Endothelial cell of umbilical vein (primary cell): ENCODE results near the gene MICALL2. TPM values are rescaled to one million over a fixed set of nuclear protein-coding genes. Genes with fewer than 3 reads are reported as not detected.

Source experiments
- BruUV-seq: library from RNA; stranded (reverse); fragments of 400-500 nt; replicated peaks from 2 replicates; lab custom pipeline; 2021; lab: Mats Ljungman, UMichigan
- CTCF ChIA-PET: fragments of 300-600, 350-600 bp; sonication (Branson Sonifier 250); formaldehyde crosslinking; loops from one replicate; lab custom pipeline; 2021; ENCODE audit warnings: antibody characterized with exemption, inconsistent platforms; lab: Charles Lee
- POLR2A ChIA-PET: fragments of 300-600, 350-600 bp; sonication (Branson Sonifier 250); formaldehyde crosslinking; loops from one replicate; lab custom pipeline; 2021; ENCODE audit warnings: antibody characterized with exemption, inconsistent platforms; lab: Charles Lee
- DNase-seq: peaks from one replicate; pipeline ENCODE4 v3.0.0-alpha.2; 2011; ENCODE audit warnings: low read depth, low spot score
- FAIRE-seq: peaks from 2 replicates; lab custom pipeline; 2011; peaks lifted over from hg19 to GRCh38; lab: Jason Lieb, UNC
- H2AFZ ChIP-seq: 2 replicates; pipeline ENCODE4 v1.6.0; 2012; ENCODE audit warnings: low read depth, low read length, control low read depth, inconsistent platforms
- H3K27ac ChIP-seq: 2 replicates; pipeline ENCODE4 v1.5.1; 2011; ENCODE audit warnings: low read depth, mild to moderate bottlenecking, control low read depth, low read length, moderate library complexity; ENCODE audit not compliant: insufficient read depth
- H3K27me3 ChIP-seq, 2 experiments: 2 replicates each; pipeline versions ENCODE4 v1.6.0 to v1.6.1; 2011; ENCODE audit warnings: low read length in 2 of 2, mixed read lengths in 1 of 2; ENCODE audit not compliant: control insufficient read depth in 2 of 2, insufficient read depth in 2 of 2
- H3K36me3 ChIP-seq, 2 experiments: 2 replicates in 1 of 2; 3 replicates in 1 of 2; pipeline ENCODE4 v1.5.1; 2011; ENCODE audit warnings: low read length in 2 of 2, mild to moderate bottlenecking in 1 of 2, moderate library complexity in 1 of 2; ENCODE audit not compliant: control insufficient read depth in 2 of 2, insufficient read depth in 2 of 2; ENCODE audit errors: extremely low read depth in 1 of 2
- H3K4me1 ChIP-seq: 3 replicates; pipeline ENCODE4 v1.5.1; 2011; ENCODE audit warnings: mild to moderate bottlenecking, low read length; ENCODE audit not compliant: control insufficient read depth, insufficient read depth; ENCODE audit errors: extremely low read depth
- H3K4me2 ChIP-seq: 2 replicates; pipeline ENCODE4 v1.6.1; 2011; ENCODE audit warnings: low read length, control low read depth, mixed read lengths; ENCODE audit not compliant: insufficient read depth
- H3K4me3 ChIP-seq, 3 experiments: fragments of 200-600 bp in 1 of 3; sonication (generic), shearing (Covaris generic) in 1 of 3; replicated peaks in 1 of 3; 2 replicates each; pipeline ENCODE4 v1.5.1; 2011 to 2016; ENCODE audit warnings: control low read depth in 3 of 3, low read length in 3 of 3, mild to moderate bottlenecking in 2 of 3, inconsistent platforms in 1 of 3, low read depth in 1 of 3, moderate library complexity in 1 of 3; ENCODE audit not compliant: insufficient read depth in 1 of 3
- H3K79me2 ChIP-seq: 2 replicates; pipeline ENCODE4 v1.6.0; 2012; ENCODE audit warnings: low read length, inconsistent platforms; ENCODE audit not compliant: control insufficient read depth, insufficient read depth
- H3K9ac ChIP-seq: replicated peaks from 2 replicates; pipeline ENCODE3; 2011; ENCODE audit warnings: low read length, control low read depth; ENCODE audit not compliant: insufficient read depth; ENCODE audit errors: extremely low read depth
- H3K9me1 ChIP-seq: replicated peaks from 3 replicates; pipeline ENCODE4 v1.6.0; 2011; ENCODE audit warnings: mild to moderate bottlenecking, low read length; ENCODE audit not compliant: control insufficient read depth, insufficient read depth; ENCODE audit errors: extremely low read depth
- H3K9me3 ChIP-seq: replicated peaks from 2 replicates; pipeline ENCODE4 v1.5.1; 2012; ENCODE audit warnings: low read length, inconsistent platforms; ENCODE audit not compliant: control insufficient read depth, insufficient read depth
- H4K20me1 ChIP-seq: replicated peaks from 2 replicates; pipeline ENCODE3; 2011; ENCODE audit warnings: mild to moderate bottlenecking, low read length; ENCODE audit not compliant: control insufficient read depth, insufficient read depth; ENCODE audit errors: extremely low read depth
- EZH2 ChIP-seq: IDR thresholded peaks from 2 replicates; pipeline ENCODE4 v1.6.1; 2012; ENCODE audit warnings: borderline replicate concordance, low read depth, mild to moderate bottlenecking, moderate library complexity, low read length, inconsistent platforms; ENCODE audit not compliant: severe bottlenecking
- FOS ChIP-seq: IDR thresholded peaks from 2 replicates; pipeline ENCODE4 v1.6.1; 2011; ENCODE audit warnings: mild to moderate bottlenecking, low read length, moderate library complexity, borderline replicate concordance; ENCODE audit not compliant: insufficient read depth
- GATA2 ChIP-seq: IDR thresholded peaks from 2 replicates; pipeline ENCODE4 v1.7.0; 2011; ENCODE audit warnings: low read depth, mild to moderate bottlenecking, moderate library complexity, mixed read lengths, low read length; ENCODE audit not compliant: insufficient read length, insufficient read depth
- JUN ChIP-seq: IDR thresholded peaks from 2 replicates; pipeline ENCODE4 v1.6.1; 2011; ENCODE audit warnings: borderline replicate concordance, low read depth; ENCODE audit not compliant: insufficient read length, insufficient read depth
- MYC ChIP-seq: IDR thresholded peaks from one replicate; pipeline ENCODE4 v1.6.1; 2011; ENCODE audit warnings: mild to moderate bottlenecking, low read depth, low read length
- POLR2A ChIP-seq: IDR thresholded peaks from 2 replicates; pipeline ENCODE4 v1.6.1; 2012; ENCODE audit warnings: low read depth, mild to moderate bottlenecking, control low read depth, low read length
- POLR2AphosphoS5 ChIP-seq: IDR thresholded peaks from 2 replicates; pipeline ENCODE4 v1.6.1; 2012; ENCODE audit warnings: low read depth, mild to moderate bottlenecking, control low read depth, low read length, moderate library complexity; ENCODE audit not compliant: insufficient read depth
- dilution Hi-C: fragments of 300-500 bp; cut with MboI; formaldehyde crosslinking; loops from one replicate; pipeline ENCODE4 v1.15.0; 2019; ENCODE audit warnings: low sequenced_read_pairs; ENCODE audit not compliant: extremely low pct_ligation_motif_present
- intact Hi-C: fragments of 100-400 bp; cut with micrococcal nuclease; formaldehyde crosslinking; loops from one replicate; pipeline ENCODE4 v1.10.0; 2022
- polyA plus RNA-seq, 4 experiments: library from polyadenylated mRNA; depleted of rRNA in 3 of 4; stranded (reverse) in 3 of 4; unstranded in 1 of 4; fragments of >200 nt; gene quantifications; 2 replicates each; pipeline versions ENCODE4 v1.2.1 to v1.2.3, GENCODE V29; 2011 to 2012; ENCODE audit warnings: missing spikeins in 1 of 4
- total RNA-seq: library from RNA; stranded (reverse); gene quantifications from 2 replicates; pipeline ENCODE4 v1.2.3, GENCODE V29; 2021
- TF ChIP-seq, protein P1 (sequence below), 2 donors: IDR thresholded peaks; 1 replicate in 1 of 2; 2 replicates in 1 of 2; pipeline ENCODE4 v1.5.1; 2011; ENCODE audit warnings: low read length in 2 of 2, mild to moderate bottlenecking in 2 of 2, moderate library complexity in 2 of 2, control low read depth in 1 of 2, inconsistent platforms in 1 of 2, low read depth in 1 of 2; ENCODE audit not compliant: insufficient read depth in 1 of 2; ENCODE audit errors: extremely low read depth in 1 of 2
- TF ChIP-seq, protein P2 (sequence below): IDR thresholded peaks from 2 replicates; pipeline ENCODE4 v1.6.1; 2011; ENCODE audit not compliant: insufficient read depth, insufficient read length

MICALL2 gene
- total and polyA plus RNA-seq, 2 donors (not counting 3 experiments of a cell fraction or from before 2014, with no cell fraction given) = 29.8 to 46.3 TPM

DNA sequence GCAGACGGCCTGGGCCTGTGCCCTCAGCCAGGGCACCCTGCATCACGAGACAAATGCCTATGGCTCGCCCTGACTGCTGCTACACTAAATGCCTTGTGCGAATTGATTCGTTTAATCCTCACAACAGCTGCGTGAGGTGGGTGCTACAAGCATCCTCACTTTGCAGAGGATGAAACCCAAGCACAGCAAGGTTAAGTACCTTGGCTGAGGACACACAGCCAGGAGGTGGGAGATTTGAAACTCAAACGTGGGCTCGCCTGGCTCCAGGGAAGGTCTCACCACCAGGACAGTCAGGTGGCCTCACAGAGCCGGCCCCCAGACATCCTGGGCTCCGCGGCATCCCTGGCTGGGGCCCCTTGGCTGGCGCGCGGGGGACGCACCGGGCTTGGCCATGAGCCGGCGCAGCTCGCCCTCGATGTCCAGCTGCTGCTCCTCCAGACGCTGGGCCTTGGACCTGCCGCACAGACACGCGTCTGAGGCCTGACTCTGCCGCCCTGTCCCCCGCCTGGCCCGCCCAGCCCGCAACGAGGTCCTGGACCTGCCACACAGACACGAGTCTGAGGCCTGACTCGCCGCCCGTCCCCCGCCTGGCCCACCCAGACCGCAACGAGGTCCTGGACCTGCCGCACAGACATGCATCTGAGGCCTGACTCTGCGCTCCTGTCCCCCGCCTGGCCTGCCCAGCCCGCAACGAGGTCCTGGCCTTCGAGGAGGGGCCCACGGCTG lies 22.0 kb downstream of the MICALL2 start:
- no TSS peak for BruUV-seq
- TF ChIP-seq FOS (no peak), POLR2A (no peak), GATA2 (no peak), JUN (no peak), EZH2 (no peak), MYC (no peak), POLR2AphosphoS5 (no peak)
- TF ChIP-seq, protein P1, sequence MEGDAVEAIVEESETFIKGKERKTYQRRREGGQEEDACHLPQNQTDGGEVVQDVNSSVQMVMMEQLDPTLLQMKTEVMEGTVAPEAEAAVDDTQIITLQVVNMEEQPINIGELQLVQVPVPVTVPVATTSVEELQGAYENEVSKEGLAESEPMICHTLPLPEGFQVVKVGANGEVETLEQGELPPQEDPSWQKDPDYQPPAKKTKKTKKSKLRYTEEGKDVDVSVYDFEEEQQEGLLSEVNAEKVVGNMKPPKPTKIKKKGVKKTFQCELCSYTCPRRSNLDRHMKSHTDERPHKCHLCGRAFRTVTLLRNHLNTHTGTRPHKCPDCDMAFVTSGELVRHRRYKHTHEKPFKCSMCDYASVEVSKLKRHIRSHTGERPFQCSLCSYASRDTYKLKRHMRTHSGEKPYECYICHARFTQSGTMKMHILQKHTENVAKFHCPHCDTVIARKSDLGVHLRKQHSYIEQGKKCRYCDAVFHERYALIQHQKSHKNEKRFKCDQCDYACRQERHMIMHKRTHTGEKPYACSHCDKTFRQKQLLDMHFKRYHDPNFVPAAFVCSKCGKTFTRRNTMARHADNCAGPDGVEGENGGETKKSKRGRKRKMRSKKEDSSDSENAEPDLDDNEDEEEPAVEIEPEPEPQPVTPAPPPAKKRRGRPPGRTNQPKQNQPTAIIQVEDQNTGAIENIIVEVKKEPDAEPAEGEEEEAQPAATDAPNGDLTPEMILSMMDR (IDR thresholded peaks at IDR 0.05; ENCODE audit: extremely low read depth in 1 of 2, insufficient read depth in 1 of 2, low read depth in 1 of 2, low read length in 2 of 2) = no peak
- TF ChIP-seq, protein P2, sequence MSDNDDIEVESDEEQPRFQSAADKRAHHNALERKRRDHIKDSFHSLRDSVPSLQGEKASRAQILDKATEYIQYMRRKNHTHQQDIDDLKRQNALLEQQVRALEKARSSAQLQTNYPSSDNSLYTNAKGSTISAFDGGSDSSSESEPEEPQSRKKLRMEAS = no peak
- dilution Hi-C loops = no loop called here
- Histone ChIP-seq H3K27me3 (no peaks in the 10 kb centered on the region), H3K79me2 (no peaks in the 10 kb centered on the region), H3K4me2 (no peak overlapping the region), H3K27ac (no peak overlapping the region), H3K4me1 (no peaks in the 10 kb centered on the region), H4K20me1 (no peaks in the 10 kb centered on the region), H2AFZ (no peak overlapping the region), H3K4me3 (no peak overlapping the region), H3K36me3 (peaks cover 0 to 2% of the 10 kb centered on the region in 2 experiments), H3K9ac (no peak overlapping the region), H3K9me3 (no peaks in the 10 kb centered on the region), H3K9me1 (no peaks in the 10 kb centered on the region)
- intact Hi-C loops = no loop called here
- ChIA-PET POLR2A (no interaction called here), CTCF (interaction anchor here (2.8 kb wide), 1 partner anchor 37 kb away, joined by 24 read pairs; no protein-coding TSS in a partner anchor)
- DNase-seq (no peak), FAIRE-seq (no peak)
